Stimulated activated CD4-positive, alpha-beta T cell treated with anti-CD3 and anti-CD28 coated beads, Interleukin-15, amount 100 ng/mL, for 24 hours (primary cell): ENCODE measurements around the gene LANCL1.

Experiments used
- DNase-seq: peaks from one replicate; pipeline ENCODE4 v3.0.0-alpha.2; 2020

The LANCL1 gene

DNA sequence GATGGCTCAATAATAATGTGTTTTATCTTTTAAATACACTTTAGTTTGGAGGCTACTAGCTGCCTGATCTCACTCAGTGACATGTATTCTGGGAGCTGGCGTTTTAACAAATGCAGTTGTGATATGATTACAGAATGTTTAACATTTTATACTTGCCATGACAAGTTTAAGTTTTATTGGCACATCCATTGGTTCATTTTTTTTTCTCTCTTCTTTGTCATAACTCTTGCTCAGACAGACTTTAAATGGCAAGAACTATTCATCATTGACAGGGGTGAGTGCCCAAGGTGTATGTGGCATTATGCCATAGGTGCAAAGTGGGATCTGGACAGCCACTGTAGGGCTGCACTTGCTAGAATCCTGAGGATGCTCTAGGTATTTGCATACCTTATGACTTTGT is 89.5 kb downstream of the LANCL1 start:
- DNase-seq, result no peak
